Measurements from ENCODE around the gene TRO.

TRO gene

DNA sequence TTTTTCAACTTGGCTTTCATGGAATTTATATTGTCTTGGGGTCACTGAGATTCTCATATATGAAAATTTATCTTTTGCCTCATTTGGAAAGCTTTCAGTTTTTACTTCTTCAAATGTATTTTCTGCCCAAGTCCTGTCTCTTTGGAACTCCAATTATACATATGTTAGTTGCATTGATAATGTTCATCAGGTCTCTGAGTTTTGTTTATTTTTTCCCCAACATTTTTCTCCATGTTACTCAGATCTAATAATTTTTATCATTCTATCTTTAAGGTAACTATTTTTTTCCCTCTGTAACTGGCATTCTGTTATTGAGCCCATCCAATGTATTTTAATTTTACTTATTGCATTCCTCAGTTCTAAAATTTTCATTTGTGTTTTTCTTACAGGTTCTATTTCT lies 10.7 kb upstream of the TRO start:
- no peaks in the 10 kb centered on the region for H3K9me3 ChIP-seq (ENCODE audit: severe bottlenecking)
- DNase-seq (ENCODE audit: low spot score), result no peak
- H3K4me3 ChIP-seq (ENCODE audit: severe bottlenecking), result no peak overlapping the region
- no peaks in the 10 kb centered on the region for H3K36me3 ChIP-seq (ENCODE audit: low read depth)
- H3K4me1 ChIP-seq (ENCODE audit: insufficient read depth, poor library complexity, severe bottlenecking), result no peaks in the 10 kb centered on the region
- TF ChIP-seq, protein P1, sequence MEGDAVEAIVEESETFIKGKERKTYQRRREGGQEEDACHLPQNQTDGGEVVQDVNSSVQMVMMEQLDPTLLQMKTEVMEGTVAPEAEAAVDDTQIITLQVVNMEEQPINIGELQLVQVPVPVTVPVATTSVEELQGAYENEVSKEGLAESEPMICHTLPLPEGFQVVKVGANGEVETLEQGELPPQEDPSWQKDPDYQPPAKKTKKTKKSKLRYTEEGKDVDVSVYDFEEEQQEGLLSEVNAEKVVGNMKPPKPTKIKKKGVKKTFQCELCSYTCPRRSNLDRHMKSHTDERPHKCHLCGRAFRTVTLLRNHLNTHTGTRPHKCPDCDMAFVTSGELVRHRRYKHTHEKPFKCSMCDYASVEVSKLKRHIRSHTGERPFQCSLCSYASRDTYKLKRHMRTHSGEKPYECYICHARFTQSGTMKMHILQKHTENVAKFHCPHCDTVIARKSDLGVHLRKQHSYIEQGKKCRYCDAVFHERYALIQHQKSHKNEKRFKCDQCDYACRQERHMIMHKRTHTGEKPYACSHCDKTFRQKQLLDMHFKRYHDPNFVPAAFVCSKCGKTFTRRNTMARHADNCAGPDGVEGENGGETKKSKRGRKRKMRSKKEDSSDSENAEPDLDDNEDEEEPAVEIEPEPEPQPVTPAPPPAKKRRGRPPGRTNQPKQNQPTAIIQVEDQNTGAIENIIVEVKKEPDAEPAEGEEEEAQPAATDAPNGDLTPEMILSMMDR (IDR thresholded peaks at IDR 0.05; ENCODE audit: poor library complexity, severe bottlenecking), result no peak
- no peak overlapping the region for H3K27ac ChIP-seq (ENCODE audit: poor library complexity, severe bottlenecking)
- H3K27me3 ChIP-seq (ENCODE audit: insufficient read depth, poor library complexity, severe bottlenecking), result no peaks in the 10 kb centered on the region
- no peak for ATAC-seq (ENCODE audit: low read depth)

DNA sequence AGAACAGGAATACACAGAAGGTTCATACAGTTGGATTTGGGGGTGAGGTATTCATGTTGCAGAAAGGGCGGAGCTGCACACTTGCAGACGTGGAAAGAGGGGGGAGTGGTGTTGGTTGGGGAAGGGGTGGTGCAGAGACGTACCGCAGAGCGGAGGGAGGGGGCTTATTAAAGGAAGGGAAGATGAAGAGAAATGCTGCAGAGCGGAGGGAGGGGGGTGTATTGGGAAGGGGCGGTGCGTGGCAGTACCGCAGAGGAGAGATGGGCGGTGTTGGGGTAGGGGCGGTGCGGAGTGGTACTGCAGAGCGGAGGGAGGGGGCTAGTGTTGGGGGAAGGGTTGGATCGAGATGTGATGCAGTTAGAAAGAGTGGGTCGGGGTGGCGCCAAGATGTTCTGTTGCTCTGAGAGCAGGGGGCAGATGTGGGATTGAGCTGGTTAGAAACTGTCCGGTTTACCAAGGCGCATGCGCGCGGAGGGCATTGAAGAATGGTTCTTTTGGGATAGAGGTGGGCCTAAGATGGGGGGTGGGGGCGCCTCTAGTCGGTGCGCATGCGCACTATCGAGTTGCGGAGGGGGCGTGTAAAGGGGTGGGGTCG lies 900 bp downstream of the TRO start:
- Histone ChIP-seq H3K27ac (ENCODE audit: poor library complexity, severe bottlenecking) (no peak overlapping the region), H3K4me3 (ENCODE audit: severe bottlenecking) (peak overlapping the region; percentile 34), H3K9me3 (ENCODE audit: severe bottlenecking) (no peaks in the 10 kb centered on the region), H3K36me3 (ENCODE audit: low read depth) (no peaks in the 10 kb centered on the region), H3K27me3 (ENCODE audit: insufficient read depth, poor library complexity, severe bottlenecking) (no peaks in the 10 kb centered on the region), H3K4me1 (ENCODE audit: insufficient read depth, poor library complexity, severe bottlenecking) (no peaks in the 10 kb centered on the region)
- ATAC-seq (ENCODE audit: low read depth) (peak; percentile 77), DNase-seq (ENCODE audit: low spot score) (no peak)
- TF ChIP-seq, protein P1 (IDR thresholded peaks at IDR 0.05; ENCODE audit: poor library complexity, severe bottlenecking), result no peak

DNA sequence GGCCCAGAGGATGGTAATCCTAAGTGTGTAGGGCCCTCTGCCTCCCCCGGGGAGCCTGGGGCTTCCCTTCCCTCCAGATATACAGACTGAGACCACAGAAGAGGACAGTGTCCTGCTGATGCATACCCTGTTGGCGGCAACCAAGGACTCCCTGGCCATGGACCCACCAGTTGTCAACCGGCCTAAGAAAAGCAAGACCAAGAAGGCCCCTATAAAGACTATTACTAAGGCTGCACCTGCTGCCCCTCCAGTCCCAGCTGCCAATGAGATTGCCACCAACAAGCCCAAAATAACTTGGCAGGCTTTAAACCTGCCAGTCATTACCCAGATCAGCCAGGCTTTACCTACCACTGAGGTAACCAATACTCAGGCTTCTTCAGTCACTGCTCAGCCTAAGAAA lies 1.9 kb downstream of the TRO start:
- no peak for DNase-seq (ENCODE audit: low spot score)

DNA sequence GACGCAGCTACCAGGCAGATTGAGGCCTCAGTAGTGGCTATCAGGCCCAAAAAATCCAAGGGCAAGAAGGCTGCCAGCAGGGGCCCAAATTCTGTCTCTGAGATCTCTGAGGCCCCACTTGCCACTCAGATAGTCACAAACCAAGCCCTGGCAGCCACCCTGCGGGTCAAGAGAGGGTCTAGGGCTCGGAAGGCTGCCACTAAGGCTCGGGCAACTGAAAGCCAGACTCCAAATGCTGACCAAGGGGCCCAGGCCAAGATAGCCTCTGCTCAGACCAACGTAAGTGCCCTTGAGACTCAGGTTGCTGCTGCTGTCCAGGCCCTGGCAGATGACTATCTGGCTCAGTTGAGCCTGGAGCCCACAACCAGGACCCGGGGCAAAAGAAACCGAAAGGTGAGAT lies 2.8 kb downstream of the TRO start:
- DNase-seq (ENCODE audit: low spot score), result no peak

More for the DNA sequence above, 1.9 kb downstream of the TRO start:
- Histone ChIP-seq H3K4me1 (ENCODE audit: insufficient read depth, poor library complexity, severe bottlenecking) (no peaks in the 10 kb centered on the region), H3K27ac (ENCODE audit: poor library complexity, severe bottlenecking) (no peak overlapping the region), H3K4me3 (ENCODE audit: severe bottlenecking) (no peak overlapping the region), H3K9me3 (ENCODE audit: severe bottlenecking) (no peaks in the 10 kb centered on the region), H3K36me3 (ENCODE audit: low read depth) (no peaks in the 10 kb centered on the region), H3K27me3 (ENCODE audit: insufficient read depth, poor library complexity, severe bottlenecking) (no peaks in the 10 kb centered on the region)
- ATAC-seq (ENCODE audit: low read depth), result no peak
- TF ChIP-seq, protein P1 (IDR thresholded peaks at IDR 0.05; ENCODE audit: poor library complexity, severe bottlenecking), result no peak

DNA sequence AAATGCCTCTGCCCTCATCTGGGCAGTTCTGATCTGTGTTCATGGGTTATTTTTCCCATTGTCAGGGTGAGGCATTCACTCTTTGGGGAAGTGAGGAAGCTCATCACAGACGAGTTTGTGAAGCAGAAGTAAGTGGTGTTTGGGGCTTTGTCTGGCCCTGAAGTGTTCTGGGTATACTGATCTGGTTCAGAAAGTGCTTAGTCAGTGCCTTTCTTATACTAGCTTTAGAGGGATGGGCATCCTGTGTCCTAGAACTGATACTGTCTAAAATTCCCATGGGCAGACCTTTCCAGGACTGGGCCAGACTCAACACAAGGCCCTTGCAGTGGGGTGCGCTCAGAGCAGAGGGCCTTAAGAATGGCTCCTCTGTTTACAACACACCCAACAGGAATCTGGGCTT lies 6.4 kb downstream of the TRO start:
- H3K27me3 ChIP-seq (ENCODE audit: insufficient read depth, poor library complexity, severe bottlenecking), result no peaks in the 10 kb centered on the region
- H3K36me3 ChIP-seq (ENCODE audit: low read depth), result no peaks in the 10 kb centered on the region
- DNase-seq (ENCODE audit: low spot score) (no peak), ATAC-seq (ENCODE audit: low read depth) (no peak)
- no peaks in the 10 kb centered on the region for H3K4me1 ChIP-seq (ENCODE audit: insufficient read depth, poor library complexity, severe bottlenecking)
- H3K4me3 ChIP-seq (ENCODE audit: severe bottlenecking), result no peak overlapping the region
- no peaks in the 10 kb centered on the region for H3K9me3 ChIP-seq (ENCODE audit: severe bottlenecking)
- TF ChIP-seq, protein P1 (IDR thresholded peaks at IDR 0.05; ENCODE audit: poor library complexity, severe bottlenecking), result no peak
- no peak overlapping the region for H3K27ac ChIP-seq (ENCODE audit: poor library complexity, severe bottlenecking)

More for the DNA sequence above, 2.8 kb downstream of the TRO start:
- Histone ChIP-seq H3K27me3 (ENCODE audit: insufficient read depth, poor library complexity, severe bottlenecking) (no peaks in the 10 kb centered on the region), H3K4me1 (ENCODE audit: insufficient read depth, poor library complexity, severe bottlenecking) (no peaks in the 10 kb centered on the region), H3K36me3 (ENCODE audit: low read depth) (no peaks in the 10 kb centered on the region), H3K27ac (ENCODE audit: poor library complexity, severe bottlenecking) (no peak overlapping the region), H3K9me3 (ENCODE audit: severe bottlenecking) (no peaks in the 10 kb centered on the region), H3K4me3 (ENCODE audit: severe bottlenecking) (no peak overlapping the region)
- TF ChIP-seq, protein P1 (IDR thresholded peaks at IDR 0.05; ENCODE audit: poor library complexity, severe bottlenecking), result no peak
- no peak for ATAC-seq (ENCODE audit: low read depth)

Data from RWPE2 (cell line).